ENCODE measurements around the gene ITFG1.
"Not testable (repeated sequence)": the region's sequence is repeated elsewhere in the genome, so short reads cannot be mapped to it uniquely, and the experiment has no call there.

Gene ITFG1

GRCh38 chr16:47143677-47144558, 316.9 kb downstream of the ITFG1 start, which contains the start of gene NETO2:
NETO2 (minus strand) TSS chr16:47143945; CDS start chr16:47143612, 333 bp downstream.
- H3K4me3 Mint-ChIP-seq = peak within 1 kb of the TSS; percentile 92 to 93
- ATAC-seq (replicated peaks) = peak; percentile 57 to 67

GRCh38 chr16:47142821-47143676, 317.8 kb downstream of the ITFG1 start:
- Mint-ChIP-seq H3K4me3 (peak overlapping the region; percentile 92 to 93), H3K36me3 (no peaks in the 10 kb centered on the region), H3K27ac (peak overlapping the region; percentile 9), H3K9me3 (no peaks in the 10 kb centered on the region), H3K27me3 (peaks cover 14 to 19% of the 10 kb centered on the region in 2 donors), H3K4me1 (peaks cover 14 to 26% of the 10 kb centered on the region in 2 donors)
- DNase-seq (peak; percentile 62), ATAC-seq (replicated peaks) (peak; percentile 78 to 81)

More at GRCh38 chr16:47143677-47144558, 316.9 kb downstream of the ITFG1 start, which contains the start of gene NETO2:
- no peaks in the 10 kb centered on the region for H3K9me3 Mint-ChIP-seq
- no peaks in the 10 kb centered on the region for H3K36me3 Mint-ChIP-seq
- peaks cover 11 to 17% of the 10 kb centered on the region in 2 donors for H3K4me1 Mint-ChIP-seq
- peaks cover 14 to 19% of the 10 kb centered on the region in 2 donors for H3K27me3 Mint-ChIP-seq
- peak within 1 kb of the TSS; percentile 93 for H3K27ac Mint-ChIP-seq
- DNase-seq = peak; percentile 37

GRCh38 chr16:47142486-47142820, 318.4 kb downstream of the ITFG1 start:
- H3K4me1 Mint-ChIP-seq = peaks cover 14 to 30% of the 10 kb centered on the region in 2 donors
- H3K36me3 Mint-ChIP-seq = no peaks in the 10 kb centered on the region
- ATAC-seq (replicated peaks) (peak in 1 of 2 donors; percentile 15), DNase-seq (no peak)
- H3K27me3 Mint-ChIP-seq = peaks cover 14 to 19% of the 10 kb centered on the region in 2 donors
- H3K9me3 Mint-ChIP-seq = no peaks in the 10 kb centered on the region
- H3K4me3 Mint-ChIP-seq = peak overlapping the region; percentile 92 to 93
- H3K27ac Mint-ChIP-seq = peak overlapping the region; percentile 56

- H3K36me3 Mint-ChIP-seq = no peaks in the 10 kb centered on the region
- H3K4me1 Mint-ChIP-seq = peaks cover 14 to 30% of the 10 kb centered on the region in 2 donors
- DNase-seq (peak; percentile 73), ATAC-seq (replicated peaks) (peak; percentile 73 to 77)
- peak overlapping the region; percentile 92 to 93 for H3K4me3 Mint-ChIP-seq
- peaks cover 14 to 19% of the 10 kb centered on the region in 2 donors for H3K27me3 Mint-ChIP-seq
- H3K27ac Mint-ChIP-seq = peak overlapping the region; percentile 83
- H3K9me3 Mint-ChIP-seq = no peaks in the 10 kb centered on the region
Measured at GRCh38 chr16:47141773-47142485, 318.9 kb downstream of the ITFG1 start.

- H3K4me1 Mint-ChIP-seq = peaks cover 14 to 30% of the 10 kb centered on the region in 2 donors
- DNase-seq (no peak), ATAC-seq (replicated peaks) (no peak)
- no peak overlapping the region for H3K4me3 Mint-ChIP-seq
- no peaks in the 10 kb centered on the region for H3K9me3 Mint-ChIP-seq
- peaks cover 12 to 16% of the 10 kb centered on the region in 2 donors for H3K27me3 Mint-ChIP-seq
- no peaks in the 10 kb centered on the region for H3K36me3 Mint-ChIP-seq
- H3K27ac Mint-ChIP-seq = no peak overlapping the region
Measured at GRCh38 chr16:47140686-47141085, 320.2 kb downstream of the ITFG1 start.

- Mint-ChIP-seq H3K4me3 (no peak overlapping the region), H3K36me3 (no peaks in the 10 kb centered on the region), H3K9me3 (no peaks in the 10 kb centered on the region), H3K4me1 (peaks cover 13 to 29% of the 10 kb centered on the region in 2 donors), H3K27me3 (peaks cover 5 to 10% of the 10 kb centered on the region in 2 donors), H3K27ac (no peak overlapping the region)
- ATAC-seq (replicated peaks) = no peak
- no peak for DNase-seq
Measured at GRCh38 chr16:47139561-47140185, 321.2 kb downstream of the ITFG1 start.

- H3K27ac Mint-ChIP-seq; H3K36me3 Mint-ChIP-seq; H3K27me3 Mint-ChIP-seq; H3K4me3 Mint-ChIP-seq; DNase-seq; ATAC-seq (replicated peaks); H3K9me3 Mint-ChIP-seq: not testable (repeated sequence)
- peaks cover 10 to 24% of the 10 kb centered on the region in 2 donors for H3K4me1 Mint-ChIP-seq
Measured at GRCh38 chr16:47137925-47138324, 322.9 kb downstream of the ITFG1 start.

- Mint-ChIP-seq H3K4me3 (no peak overlapping the region), H3K27me3 (no peaks in the 10 kb centered on the region), H3K27ac (no peak overlapping the region), H3K36me3 (peaks cover 0 to 2% of the 10 kb centered on the region in 2 donors), H3K9me3 (no peaks in the 10 kb centered on the region), H3K4me1 (peaks cover 3 to 13% of the 10 kb centered on the region in 2 donors)
- DNase-seq (no peak), ATAC-seq (replicated peaks) (no peak)
Measured at GRCh38 chr16:47136099-47136842, 324.6 kb downstream of the ITFG1 start.

GRCh38 chr16:47134550-47134949, 326.3 kb downstream of the ITFG1 start:
- no peak overlapping the region for H3K4me3 Mint-ChIP-seq
- no peak overlapping the region for H3K27ac Mint-ChIP-seq
- no peak for ATAC-seq (replicated peaks)

GRCh38 chr16:47132308-47132707, 328.6 kb downstream of the ITFG1 start:
- ATAC-seq (replicated peaks) = no peak
- H3K4me3 Mint-ChIP-seq = no peak overlapping the region
- no peak for DNase-seq
- H3K9me3 Mint-ChIP-seq = no peaks in the 10 kb centered on the region
- peaks cover 0 to 6% of the 10 kb centered on the region in 2 donors for H3K27me3 Mint-ChIP-seq
- H3K36me3 Mint-ChIP-seq = peaks cover 0 to 6% of the 10 kb centered on the region in 2 donors
- H3K4me1 Mint-ChIP-seq = no peaks in the 10 kb centered on the region
- H3K27ac Mint-ChIP-seq = no peak overlapping the region

More at GRCh38 chr16:47134550-47134949, 326.3 kb downstream of the ITFG1 start:
- peaks cover 0 to 6% of the 10 kb centered on the region in 2 donors for H3K27me3 Mint-ChIP-seq
- peaks cover 3 to 13% of the 10 kb centered on the region in 2 donors for H3K4me1 Mint-ChIP-seq
- H3K36me3 Mint-ChIP-seq = peaks cover 0 to 2% of the 10 kb centered on the region in 2 donors
- H3K9me3 Mint-ChIP-seq = no peaks in the 10 kb centered on the region
- DNase-seq = no peak

- Mint-ChIP-seq H3K27ac (no peak overlapping the region), H3K4me3 (no peak overlapping the region), H3K4me1 (no peaks in the 10 kb centered on the region), H3K36me3 (peaks cover 6 to 9% of the 10 kb centered on the region in 2 donors), H3K27me3 (peaks cover 5 to 6% of the 10 kb centered on the region in 2 donors), H3K9me3 (no peaks in the 10 kb centered on the region)
- no peak for DNase-seq
- ATAC-seq (replicated peaks) = no peak
Measured at GRCh38 chr16:47129755-47130435, 331.0 kb downstream of the ITFG1 start.

- H3K4me1 Mint-ChIP-seq = no peaks in the 10 kb centered on the region
- H3K27me3 Mint-ChIP-seq = peaks cover 5 to 6% of the 10 kb centered on the region in 2 donors
- H3K4me3 Mint-ChIP-seq = no peak overlapping the region
- no peaks in the 10 kb centered on the region for H3K9me3 Mint-ChIP-seq
- H3K27ac Mint-ChIP-seq = no peak overlapping the region
- peaks cover 4 to 12% of the 10 kb centered on the region in 2 donors for H3K36me3 Mint-ChIP-seq
- DNase-seq (no peak), ATAC-seq (replicated peaks) (no peak)
Measured at GRCh38 chr16:47127541-47127940, 333.3 kb downstream of the ITFG1 start.
